ENCODE measurements around the gene ADSS1.

Gene ADSS1

DNA sequence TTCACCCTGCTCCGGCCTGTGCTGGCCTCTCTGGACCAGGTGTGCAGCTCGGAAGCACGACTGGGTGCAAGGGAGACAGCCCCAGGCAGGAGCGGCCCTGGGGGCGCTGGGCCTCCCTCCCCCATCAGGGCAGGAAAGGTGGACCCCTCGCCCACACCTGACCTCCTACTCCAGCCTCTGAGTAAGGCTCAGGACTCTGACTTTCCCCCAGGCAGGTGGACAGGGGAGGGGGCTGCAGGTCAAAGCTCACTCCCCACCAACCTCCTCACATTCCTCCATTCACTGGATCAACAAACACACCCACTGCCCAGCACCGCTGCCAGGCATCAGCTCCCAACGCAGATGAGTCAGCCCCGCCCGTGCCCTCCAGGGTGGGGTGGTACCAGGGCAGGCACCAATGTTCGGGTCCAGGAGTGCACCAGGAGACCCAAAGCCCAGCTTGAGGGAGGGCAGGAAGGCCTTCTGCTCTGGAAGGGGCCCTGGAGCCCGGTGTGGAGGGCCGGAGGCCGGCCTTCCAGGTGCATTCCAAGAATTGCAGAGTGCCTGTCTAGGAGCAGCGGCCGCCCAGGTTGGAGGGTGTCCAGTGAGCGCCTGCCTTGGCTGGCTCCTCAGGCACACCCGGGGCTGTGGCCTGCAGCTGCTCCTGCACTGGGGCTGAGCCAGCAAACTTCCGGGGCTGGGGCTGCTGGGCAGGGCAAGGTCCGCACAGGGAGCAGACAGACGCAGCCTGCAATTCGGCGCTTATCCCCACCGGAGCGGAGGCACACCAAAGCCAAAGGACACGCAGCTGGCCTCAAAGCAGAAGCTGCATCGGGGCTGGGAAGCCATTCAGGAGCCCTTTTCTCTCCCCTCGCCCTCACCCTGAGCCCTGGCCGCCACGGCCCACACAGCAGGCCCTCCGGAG lies 36.2 kb upstream of the ADSS1 start:
- DNase-seq = peak; percentile 88

DNA sequence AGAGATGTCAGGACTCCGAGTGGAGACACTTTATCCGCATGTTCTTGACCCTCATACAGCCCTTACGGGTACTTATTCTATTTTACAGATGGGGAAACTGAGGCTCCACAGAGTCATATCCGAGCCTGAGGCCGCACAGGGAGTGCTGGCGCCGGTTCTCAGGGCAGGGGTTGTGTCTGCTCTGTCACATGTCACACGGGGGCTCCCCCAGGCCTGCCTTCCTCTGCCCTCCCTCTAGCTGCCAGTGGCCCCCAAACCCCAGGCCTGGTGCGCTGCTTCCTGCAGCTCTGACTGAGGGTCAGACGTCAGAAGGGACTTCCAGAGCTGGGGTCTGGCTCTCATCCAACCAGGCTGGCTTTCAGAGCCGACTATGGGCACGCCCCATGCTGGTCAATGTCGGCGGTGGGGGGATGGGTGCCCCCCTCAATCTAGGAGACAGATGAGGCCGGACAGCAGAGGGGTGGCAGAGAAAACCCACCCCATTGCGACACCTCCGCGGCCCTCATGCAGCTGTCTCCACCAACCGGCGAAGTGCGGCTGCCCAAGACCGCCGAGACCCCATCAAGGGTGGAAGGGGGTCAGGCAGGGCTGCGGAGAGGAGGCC lies 35.4 kb upstream of the ADSS1 start:
- DNase-seq = peak; percentile 56

DNA sequence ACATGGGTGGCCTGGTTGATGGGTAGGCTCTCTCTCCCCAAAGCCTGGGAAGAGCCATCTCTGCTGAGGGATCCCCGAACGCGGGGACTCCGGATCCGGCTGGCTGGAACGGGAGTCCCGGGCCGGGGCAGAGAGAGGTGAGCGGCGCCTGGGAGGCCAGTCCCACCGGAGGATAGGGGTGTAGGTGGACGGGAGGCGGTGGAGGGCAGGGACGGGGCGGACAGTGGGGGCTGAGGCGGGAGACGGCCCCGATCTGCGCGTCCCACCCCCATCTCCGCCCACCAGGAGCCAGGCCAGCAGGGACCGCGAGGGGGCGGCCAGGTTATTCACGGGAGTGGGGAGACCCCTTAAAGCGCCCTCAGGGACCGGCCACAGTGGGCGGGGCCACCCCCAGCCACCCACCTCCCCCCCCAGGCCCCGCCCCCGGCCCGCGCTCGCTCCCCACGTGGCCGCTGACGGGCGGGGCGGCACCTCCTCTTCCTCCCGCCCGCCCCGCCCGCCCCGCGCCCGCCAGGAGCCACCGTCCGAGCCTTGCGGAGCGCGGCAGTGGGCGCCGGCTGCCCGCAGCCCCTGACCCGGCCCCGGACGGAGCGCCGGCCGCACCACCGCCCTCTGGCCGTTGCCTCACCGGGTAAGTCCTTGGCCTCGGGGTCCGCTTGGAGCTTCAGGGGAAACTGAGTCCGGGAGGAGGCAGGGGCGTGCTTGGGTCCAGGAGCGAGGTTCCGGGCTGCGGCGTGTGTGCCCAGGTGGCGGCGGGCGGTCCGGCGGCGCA lies 34.7 kb upstream of the ADSS1 start, which contains the start of gene INF2:
TSS of gene INF2 (plus strand) at position 510 of the 772 bp plus-strand sequence. CDS start 11,748 bp downstream, outside the sequence.
- DNase-seq = peak; percentile 75

DNA sequence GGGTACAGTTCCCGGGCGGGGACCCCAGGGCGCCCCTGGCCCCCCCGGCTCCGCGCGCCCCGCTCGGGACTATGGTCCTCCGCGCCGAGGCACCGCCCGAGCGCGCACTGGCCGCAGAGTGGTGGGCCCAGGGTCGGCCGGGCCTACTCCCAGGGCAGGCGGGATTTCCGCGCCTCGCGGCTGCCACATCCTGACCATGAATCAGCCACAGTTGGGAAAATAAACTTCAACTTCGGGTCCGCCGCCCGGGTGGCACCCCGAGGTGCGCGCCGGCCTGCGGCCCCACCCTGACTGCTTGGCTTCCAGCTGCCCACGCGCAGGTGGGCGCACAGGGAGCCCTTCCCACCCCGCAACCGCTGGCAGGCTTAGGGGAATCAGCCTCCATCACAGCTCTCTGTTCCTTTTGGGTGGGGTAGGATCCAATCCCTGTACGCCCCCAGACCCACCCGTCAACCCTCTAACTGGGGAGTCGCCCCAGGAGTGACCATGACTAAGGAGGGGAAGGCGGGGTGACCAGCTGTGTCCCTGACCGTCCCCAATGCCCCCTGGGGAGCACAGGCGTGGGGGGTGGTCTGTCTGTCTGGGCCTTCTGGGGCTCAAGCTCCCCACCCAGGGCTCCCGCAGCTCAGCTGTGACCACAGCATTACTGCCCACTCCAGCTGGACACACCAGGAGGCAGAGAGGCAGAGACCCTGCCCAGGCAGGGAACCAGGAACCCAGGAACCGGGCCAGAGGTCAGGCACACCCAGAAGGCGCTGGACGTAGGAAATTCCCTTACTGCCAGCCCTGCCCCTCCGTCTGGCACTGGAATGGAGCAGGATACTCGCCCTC lies 33.9 kb upstream of the ADSS1 start:
- peak; percentile 38 for DNase-seq

DNA sequence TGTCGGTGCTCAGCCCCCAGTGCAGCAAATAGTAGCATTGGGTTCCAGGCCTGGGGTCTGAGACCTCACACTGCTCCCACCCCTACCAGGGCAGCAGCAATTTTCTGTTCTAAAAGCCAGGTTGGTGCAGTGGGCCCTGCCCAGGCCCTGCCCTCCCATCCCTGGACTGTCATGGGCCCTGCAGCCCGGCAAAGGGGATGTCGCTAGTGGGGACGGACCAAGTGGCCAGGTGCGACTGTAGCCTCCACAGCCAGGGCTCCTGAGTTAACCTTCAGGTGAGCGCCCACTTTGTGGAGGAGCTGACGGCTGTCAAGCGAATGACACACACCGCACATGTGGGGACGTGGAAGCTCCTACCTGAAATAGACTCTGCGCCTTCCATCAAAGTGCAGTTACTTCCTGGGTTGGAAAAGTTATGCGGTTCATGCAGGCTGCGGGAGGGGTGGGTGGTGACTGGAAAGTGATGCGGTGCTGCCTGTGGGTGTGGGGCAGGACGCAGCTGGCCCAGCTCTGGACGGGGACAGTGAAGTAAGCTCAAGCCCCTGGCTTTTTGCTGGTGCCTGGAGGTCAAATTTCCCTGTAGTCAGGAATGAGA lies 33.1 kb upstream of the ADSS1 start:
- no peak for DNase-seq

DNA sequence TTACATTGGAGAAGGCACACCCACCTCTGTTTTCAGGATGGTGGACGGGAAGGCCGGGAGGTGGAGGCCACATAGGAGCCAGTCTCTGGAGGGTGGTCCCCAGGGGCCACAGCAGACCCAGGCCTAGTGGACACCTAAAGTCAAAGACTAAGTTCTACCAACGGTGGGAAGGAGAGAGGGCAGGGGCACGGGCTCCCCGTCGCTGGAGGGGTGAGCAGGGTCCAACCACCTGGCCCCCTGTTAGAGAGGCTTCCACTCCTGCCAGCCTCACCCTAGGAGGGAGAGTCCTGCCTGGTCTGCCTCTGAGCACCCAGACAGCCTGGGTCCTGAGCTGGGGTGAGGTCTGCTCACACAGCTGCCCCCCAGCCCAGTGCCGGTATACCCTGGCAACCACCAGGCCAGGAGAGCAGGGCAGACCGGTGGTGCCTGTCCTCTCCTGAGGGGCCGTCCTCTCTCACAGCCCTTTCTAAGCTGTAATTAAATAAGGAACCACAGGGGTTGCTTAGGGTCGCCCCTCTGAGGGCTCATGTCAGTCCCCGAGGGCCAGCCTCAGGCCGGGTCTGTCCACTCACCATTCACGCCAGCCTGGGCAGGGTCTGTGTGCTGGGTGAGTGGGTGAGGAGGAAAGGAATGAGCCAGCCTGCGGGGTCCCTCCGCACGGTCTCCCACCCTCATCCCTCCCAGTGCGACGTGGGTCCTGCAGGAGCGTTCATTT lies 32.3 kb upstream of the ADSS1 start:
- DNase-seq = no peak

DNA sequence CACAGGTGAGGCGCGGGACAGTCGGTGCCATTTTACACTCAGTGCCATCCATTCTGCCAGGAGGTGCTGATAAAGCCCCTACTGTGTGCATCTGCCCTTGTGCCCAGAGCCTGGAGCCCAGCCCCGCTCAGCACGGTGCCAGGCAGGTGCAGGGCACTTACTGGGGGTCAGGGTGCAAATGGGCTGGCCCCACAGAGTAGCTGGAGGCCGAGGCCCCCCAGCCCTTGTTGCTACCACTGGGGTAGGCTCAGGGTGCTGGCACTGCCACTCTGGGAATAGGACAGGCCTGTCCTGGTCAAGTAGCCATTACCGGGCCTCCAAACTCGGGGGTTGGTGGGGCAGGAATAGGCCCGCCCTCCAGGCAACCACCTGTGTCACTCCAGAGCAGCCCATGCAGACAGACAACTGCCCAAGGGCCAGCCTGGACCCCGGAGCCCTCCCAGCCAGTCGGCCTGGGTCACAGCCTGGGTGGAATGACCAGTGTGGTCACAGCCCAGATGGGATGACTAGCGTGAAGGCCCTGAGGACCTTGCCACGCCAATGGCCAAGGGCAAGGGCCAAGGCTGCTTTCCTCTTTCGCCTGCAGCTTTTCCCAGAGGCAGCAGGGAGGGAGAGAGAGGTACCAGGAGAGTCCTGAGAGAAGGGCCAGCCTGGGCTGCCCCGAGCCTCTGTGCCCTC lies 31.6 kb upstream of the ADSS1 start:
- DNase-seq = no peak

DNA sequence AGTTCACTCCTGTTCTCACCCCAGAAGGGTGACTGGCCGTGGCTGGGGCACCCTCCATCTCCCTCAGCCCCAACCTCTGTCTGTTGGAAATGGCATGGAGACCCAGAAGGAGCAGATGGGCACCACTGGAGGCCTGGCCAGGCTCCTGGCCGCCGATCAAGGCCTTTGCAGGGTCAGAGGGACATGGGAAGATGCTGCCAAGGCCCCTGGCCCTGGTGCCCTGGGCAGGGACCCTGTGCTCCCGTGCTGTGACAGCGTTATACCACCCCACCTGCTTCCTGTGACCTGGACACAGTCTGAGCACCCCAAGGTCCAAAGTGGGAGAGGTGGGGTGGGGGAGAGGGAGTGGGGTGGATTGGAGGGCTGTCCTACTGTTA lies 31.1 kb upstream of the ADSS1 start:
- DNase-seq = no peak

DNA sequence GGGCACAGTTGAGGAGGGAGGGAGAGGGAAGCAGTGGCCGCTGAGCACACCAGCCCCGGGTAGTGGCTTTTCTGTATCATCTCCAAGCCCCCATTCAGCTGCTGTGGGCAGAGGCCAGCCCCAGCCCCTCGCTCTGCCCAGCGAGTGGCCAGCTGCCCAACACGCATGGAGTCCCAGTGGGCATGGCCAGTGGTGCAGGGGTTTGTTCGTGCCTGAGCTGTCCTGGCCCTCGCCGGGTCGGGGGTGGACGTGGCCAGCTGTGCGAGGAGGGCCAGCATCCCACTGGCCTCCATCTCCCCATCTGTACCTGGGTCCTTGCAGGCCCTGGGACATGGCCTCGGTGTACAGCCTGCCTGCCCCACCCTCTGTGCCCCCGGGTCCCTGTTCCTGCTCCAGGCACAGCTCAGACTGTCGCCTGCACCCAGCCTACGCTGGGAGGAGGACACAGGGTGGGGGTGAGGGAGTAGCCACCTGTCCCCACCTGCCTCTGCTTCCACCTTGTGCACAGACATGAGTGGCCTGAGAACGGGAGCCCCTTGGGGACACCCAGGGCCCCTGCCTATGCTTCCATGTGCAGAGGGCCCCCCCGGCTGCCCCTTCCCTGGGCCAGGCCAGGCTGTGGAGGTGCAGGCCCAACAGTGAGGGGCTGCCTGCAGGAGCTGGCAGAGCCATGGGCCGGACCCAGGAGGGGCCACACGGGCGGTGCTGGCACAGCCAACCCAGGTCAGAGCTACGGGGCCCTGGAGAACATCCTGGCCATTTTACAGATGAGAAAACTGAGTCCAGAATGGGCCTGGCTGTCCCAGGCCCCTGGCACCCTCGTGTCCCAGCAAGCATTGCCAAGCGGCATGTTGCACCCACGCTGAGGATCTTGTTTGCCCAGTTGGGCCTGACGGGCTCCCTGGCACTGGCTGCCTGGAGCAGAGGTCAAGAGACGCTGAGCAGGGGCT lies 30.3 kb upstream of the ADSS1 start:
- DNase-seq = no peak

DNA sequence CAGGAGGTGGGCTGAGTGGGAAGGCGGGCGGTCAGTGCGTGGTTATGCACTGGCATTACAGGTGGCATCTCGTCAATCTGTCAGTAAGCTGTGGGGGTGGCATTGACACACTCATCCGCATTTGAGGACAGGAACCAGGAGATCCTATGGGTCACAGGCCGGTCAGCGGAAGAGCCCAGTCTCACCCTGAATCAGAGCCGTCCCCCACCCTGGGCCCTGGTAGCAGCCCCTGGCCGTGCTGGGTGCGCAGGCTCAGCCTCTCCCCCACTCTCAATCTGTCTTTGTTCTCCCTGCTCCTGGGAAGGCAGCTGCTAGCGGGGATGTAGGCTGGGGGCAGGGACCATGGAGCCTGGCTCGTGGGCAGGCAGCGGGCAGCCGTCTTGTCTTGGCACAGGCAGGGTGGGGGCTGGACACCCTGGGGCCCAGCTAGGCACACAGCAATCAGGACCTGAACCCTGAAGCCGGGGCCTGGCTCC lies 29.5 kb upstream of the ADSS1 start:
- DNase-seq = no peak

DNA sequence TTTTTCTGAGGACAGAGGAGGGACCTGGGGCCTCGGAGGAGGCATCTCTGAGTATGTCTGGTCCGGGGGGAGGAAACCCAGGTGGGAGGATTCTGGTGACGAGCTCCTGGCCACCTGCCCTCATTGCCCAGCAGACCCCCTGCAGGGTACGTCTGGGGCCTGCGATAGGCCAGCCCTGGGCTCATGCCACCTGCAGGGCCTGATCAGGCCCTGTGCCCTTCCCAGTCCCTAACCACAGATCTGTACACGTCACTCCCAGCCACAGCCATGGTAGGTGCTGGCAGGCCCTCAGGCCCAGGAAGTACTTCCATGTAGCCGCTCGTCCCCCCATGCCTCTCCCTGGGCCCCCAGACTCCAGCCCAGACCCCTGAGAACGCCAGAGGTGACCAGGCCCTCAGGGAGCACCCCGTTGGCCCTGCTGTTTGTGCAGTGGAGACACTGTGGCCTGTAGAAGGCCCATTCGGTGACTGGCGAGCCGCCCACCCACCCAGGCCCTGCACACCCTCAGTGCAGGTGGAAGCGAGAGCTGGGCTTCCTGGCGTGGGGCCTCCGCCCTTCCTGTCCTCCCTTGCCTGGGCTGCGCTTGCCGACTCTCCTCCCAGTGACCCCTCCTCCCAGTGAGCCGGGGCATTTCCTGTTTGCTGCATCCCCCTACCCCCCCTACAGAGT lies 28.9 kb upstream of the ADSS1 start:
- DNase-seq = no peak

DNA sequence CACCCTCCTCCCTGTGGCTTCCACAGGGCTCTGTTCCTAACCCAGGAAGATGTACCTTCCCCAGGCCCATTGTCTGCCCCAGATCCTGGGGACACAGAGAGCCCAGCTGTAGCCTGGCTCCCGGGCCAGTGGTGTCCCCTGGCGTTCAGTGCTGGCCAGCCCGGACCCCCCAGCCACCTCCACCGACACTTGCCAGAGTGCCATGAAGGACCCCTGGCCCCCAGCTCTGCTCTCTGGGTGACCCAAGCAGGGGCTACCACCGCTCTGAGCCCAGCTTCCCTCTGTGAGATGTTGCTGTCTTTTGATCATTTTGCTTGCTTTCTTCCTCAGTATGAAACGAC lies 28.4 kb upstream of the ADSS1 start:
- no peak for DNase-seq

DNA sequence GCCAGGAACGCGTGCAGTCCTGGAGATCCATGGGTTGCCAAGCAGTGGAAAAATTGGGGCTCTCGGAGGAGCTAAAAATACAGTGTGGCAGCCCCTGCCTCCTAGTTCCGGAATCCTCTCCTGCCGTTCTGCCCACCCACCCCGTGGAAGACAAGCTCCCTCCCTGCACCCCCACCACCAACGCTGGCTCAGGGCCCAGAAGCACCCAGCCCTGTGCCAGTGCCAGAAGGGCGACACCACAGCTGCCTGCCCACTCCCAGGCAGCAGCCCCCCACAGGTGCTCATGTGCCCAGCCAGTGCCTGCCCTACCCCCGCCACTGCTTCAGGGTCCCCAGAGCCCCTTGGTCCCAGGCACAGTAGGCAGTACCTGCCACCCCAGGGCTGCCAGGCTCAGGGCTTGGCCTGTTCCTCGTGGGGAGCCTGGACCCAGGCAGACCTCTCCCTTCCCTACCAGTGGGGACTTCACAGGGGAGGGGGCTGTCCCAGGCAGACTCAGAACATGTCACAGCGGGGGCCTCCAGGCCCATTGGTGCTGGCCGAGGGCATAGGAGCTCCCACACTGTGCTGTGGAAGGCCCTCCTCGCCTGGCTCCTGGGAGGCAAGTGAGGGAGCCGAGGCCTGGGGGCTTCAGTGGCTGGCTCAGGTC lies 27.2 kb upstream of the ADSS1 start:
- DNase-seq = no peak

DNA sequence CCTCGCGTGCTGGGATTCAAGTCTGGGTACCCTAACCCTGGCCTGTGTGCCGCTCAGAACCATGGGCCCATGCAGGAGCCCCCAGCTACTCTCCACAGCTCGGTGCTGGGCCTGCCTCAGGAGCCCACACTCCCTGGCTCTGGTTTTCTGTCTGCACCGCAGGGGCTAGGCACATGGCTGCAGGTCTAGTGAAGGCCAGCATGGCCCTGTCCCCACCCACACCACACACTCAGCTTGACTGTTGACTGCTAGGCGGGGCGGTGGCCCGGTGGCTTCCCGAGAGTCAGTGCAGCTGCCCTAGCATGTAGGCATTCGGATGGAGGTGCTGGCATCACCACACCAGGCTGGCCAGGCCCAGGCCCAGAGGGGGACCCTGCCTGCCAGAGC lies 26.7 kb upstream of the ADSS1 start:
- DNase-seq = no peak

DNA sequence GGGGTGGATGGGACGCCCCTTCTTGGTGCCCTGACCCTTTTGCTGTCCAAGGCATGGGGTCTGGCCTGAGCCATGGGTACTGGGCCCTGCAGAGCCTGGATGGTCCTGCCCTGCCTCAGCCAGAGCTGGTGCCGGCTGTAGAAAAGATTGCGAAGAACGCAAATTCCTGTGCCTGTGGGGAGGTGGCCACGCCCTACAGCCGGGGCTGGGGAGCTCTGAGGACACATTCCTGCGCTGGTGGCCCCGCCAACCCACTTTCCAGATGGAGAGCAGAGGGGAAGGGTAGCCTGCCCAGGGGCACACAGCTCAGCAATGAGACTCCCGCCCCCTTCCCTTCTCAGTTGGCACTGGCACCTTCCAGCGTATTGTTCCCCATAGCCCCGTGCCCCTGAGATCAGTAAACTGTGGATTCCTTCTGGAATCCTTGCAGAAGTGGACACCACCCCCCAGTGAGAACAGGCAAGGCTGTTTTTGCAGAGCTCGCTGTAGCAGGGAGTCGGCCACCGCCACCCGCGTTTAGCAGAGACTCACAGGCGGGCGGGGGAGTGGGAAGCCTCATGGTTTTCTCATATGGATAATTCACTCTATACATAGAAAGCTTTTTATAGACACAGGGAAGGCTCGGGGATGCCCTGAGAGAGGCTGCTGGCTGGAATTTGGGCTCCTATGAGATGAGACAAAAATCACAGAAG lies 26.0 kb upstream of the ADSS1 start:
- no peak for DNase-seq

DNA sequence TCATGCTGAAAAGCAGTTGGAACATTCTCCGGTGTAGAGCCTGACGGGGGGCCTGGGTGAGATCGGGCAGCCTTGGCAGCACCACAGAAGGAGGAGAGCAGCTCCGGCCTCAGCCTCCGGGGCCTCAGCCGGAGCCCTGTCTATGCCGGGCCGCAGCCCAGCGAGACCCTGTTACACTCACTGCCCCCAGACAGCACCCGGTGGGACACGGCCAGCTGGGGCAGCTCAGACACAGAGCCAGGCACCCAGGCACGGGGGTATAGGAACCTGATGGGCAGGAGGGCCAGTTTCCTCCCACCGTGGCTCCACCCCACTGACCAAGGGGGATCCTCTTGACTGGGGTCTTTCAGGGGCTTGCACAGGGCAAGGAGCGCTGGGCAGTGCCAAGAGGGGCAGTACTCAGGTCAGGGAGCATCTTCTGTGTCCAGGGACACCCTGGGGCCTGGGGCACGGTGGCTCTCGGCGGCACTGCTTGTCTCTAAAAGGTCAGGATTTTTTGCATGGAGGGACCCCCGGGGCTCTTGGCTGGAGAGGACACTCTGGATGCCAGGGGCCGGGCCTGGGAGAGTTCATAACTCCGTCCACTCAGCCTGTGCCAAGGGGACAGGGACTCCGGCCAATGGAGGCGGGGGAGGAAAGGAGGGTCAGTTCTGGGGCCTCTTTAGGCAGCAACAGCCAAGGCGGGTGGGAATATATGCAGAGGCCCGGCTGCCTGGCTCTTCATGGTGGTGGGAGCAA lies 25.2 kb upstream of the ADSS1 start:
- DNase-seq = peak; percentile 76

DNA sequence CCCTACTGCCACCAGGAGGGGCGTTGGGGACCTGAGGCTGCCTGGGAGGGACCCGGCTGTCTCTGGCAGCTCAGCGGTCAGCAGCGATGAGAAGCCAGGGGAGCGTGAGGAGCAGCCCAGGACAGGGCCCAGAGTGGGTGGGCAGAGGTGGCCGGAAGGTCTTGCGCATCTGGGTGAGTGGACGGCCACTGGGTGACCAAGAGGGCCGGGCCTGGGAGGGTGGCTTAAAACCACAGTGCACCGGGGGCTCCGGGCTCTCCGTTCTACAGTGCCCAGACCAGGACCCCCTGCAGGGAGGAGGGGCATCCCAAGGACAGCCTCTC lies 24.6 kb upstream of the ADSS1 start:
- no peak for DNase-seq

Measured in femur (tissue), 1 donor.